Karpas-422 (cell line): Measurements from ENCODE around the gene ZNF362. TPM values are rescaled to one million over a fixed set of nuclear protein-coding genes. Genes with fewer than 3 reads are reported as not detected.

Experiments used
- DNase-seq: peaks from one replicate; pipeline ENCODE4 v3.0.0-alpha.2; 2015
- H2AFZ ChIP-seq: fragments of 200-600 bp; sonication (generic); 2 replicates; pipeline ENCODE4 v1.6.1; 2014; ENCODE audit warnings: antibody characterized with exemption, low read length, mixed read lengths
- H3K27ac ChIP-seq: fragments of 200-600 bp; sonication (generic); 2 replicates; pipeline ENCODE4 v1.5.1; 2014; ENCODE audit warnings: mild to moderate bottlenecking, low read length, moderate library complexity
- H3K27me3 ChIP-seq: fragments of 200-600 bp; sonication (generic); 2 replicates; pipeline ENCODE4 v1.6.1; 2014; ENCODE audit warnings: low read length, mixed read lengths
- H3K36me3 ChIP-seq: fragments of 200-600 bp; sonication (generic); 2 replicates; pipeline ENCODE4 v1.6.1; 2014; ENCODE audit warnings: low read length, mixed read lengths; ENCODE audit not compliant: insufficient read depth
- H3K4me1 ChIP-seq: fragments of 200-600 bp; sonication (generic); 2 replicates; pipeline ENCODE4 v1.6.1; 2014; ENCODE audit warnings: mild to moderate bottlenecking, low read length, mixed read lengths
- H3K4me2 ChIP-seq: fragments of 200-600 bp; sonication (generic); 2 replicates; pipeline ENCODE4 v1.6.1; 2014; ENCODE audit warnings: low read length, low read depth, mild to moderate bottlenecking; ENCODE audit not compliant: poor library complexity, severe bottlenecking
- H3K4me3 ChIP-seq: fragments of 200-600 bp; sonication (generic); 2 replicates; pipeline ENCODE4 v1.5.1; 2014; ENCODE audit warnings: mild to moderate bottlenecking, antibody characterized with exemption, low read length, mixed read lengths
- H3K79me2 ChIP-seq: fragments of 200-600 bp; sonication (generic); 2 replicates; pipeline ENCODE4 v1.6.1; 2014; ENCODE audit warnings: mild to moderate bottlenecking, low read length, mixed read lengths
- H3K9ac ChIP-seq: fragments of 200-600 bp; sonication (generic); 2 replicates; pipeline ENCODE4 v1.6.0; 2014; ENCODE audit warnings: low read length
- H3K9me2 ChIP-seq: fragments of 200-600 bp; sonication (generic), shearing (Covaris generic); replicated peaks from 2 replicates; pipeline ENCODE4 v1.6.0; 2014; ENCODE audit warnings: mild to moderate bottlenecking, low read length, moderate library complexity; ENCODE audit not compliant: insufficient read depth
- H3K9me3 ChIP-seq: fragments of 300-700, 200-600 bp; sonication (generic); 2 replicates; pipeline ENCODE4 v1.6.1; 2014; ENCODE audit warnings: low read length, mixed read lengths
- H4K20me1 ChIP-seq: fragments of 200-600 bp; sonication (generic); 2 replicates; pipeline ENCODE4 v1.6.1; 2014; ENCODE audit warnings: mild to moderate bottlenecking, antibody characterized with exemption, low read length, low read depth; ENCODE audit not compliant: insufficient read depth
- total RNA-seq: library from RNA; depleted of rRNA; stranded (reverse); fragments of >200 nt; shearing (Covaris generic); gene quantifications from 2 replicates; pipeline ENCODE4 v1.2.3, GENCODE V29; 2014; ENCODE audit warnings: low replicate concordance

Gene ZNF362
- total RNA-seq, 1 experiment from 2014 or later: 16.7 TPM

GRCh38 chr1:33322870-33323585, 66.7 kb downstream of the ZNF362 start:
- Histone ChIP-seq H3K9ac (no peak overlapping the region), H3K27me3 (no peaks in the 10 kb centered on the region), H3K27ac (no peak overlapping the region), H3K36me3 (peaks cover 27% of the 10 kb centered on the region; the same call in 1 of the 2 replicates), H3K9me2 (no peaks in the 10 kb centered on the region), H3K9me3 (no peaks in the 10 kb centered on the region), H3K4me2 (no peak overlapping the region), H3K79me2 (no peaks in the 10 kb centered on the region), H3K4me3 (no peak overlapping the region), H4K20me1 (peaks cover 8% of the 10 kb centered on the region; the same call in 1 of the 2 replicates), H3K4me1 (no peaks in the 10 kb centered on the region), H2AFZ (no peak overlapping the region)
- DNase-seq: no peak

DNA sequence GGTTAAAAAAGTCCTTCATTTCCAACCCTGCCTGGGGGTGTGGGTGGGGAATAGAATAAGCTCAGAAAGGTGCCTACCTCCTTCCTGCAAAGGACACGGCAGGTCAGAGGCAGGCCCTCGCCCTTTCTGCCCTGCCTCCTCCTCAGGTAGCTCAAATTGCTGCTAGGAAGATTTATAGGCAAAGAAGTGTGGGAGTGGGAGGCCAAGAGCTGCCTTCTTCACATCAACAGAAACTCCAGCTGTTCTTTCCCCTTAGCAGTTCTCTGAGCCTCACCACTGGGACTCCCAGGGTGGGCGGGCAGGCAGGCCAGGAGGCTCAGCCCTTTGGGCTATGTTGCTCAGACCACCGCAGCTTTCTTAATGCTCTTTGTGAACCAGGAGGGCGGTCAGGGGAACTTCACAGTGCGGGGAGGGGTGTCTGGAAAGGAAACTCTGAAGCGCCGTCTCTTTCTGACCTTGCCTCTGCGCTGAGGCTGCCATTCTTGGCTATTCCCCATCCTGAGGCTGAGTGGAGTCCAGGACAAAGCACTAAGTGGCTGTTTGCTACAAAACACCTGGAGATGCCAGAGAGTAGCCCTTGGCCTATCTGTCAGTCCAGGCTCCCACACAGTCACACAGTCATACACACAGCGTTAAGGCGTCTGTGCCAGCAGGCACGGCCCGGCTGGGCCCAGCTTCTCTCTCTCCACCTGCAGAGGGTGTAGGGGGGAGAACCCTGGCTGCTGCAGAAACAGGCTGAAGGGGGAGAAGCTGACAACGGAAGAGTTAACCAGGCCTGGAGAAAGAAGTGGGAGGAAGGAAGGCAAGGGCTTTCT, 67.6 kb downstream of the ZNF362 start:
- H3K9me3 ChIP-seq: no peaks in the 10 kb centered on the region
- H4K20me1 ChIP-seq: peaks cover 9% of the 10 kb centered on the region; the same call in 1 of the 2 replicates
- no peaks in the 10 kb centered on the region for H3K4me1 ChIP-seq
- no peak overlapping the region for H3K4me3 ChIP-seq
- H3K9ac ChIP-seq: no peak overlapping the region
- no peak overlapping the region for H3K4me2 ChIP-seq
- no peaks in the 10 kb centered on the region for H3K79me2 ChIP-seq
- H3K27me3 ChIP-seq: no peaks in the 10 kb centered on the region
- no peak overlapping the region for H2AFZ ChIP-seq
- H3K27ac ChIP-seq: no peak overlapping the region
- H3K9me2 ChIP-seq: no peaks in the 10 kb centered on the region
- no peak for DNase-seq
- H3K36me3 ChIP-seq: peaks cover 29% of the 10 kb centered on the region

DNA sequence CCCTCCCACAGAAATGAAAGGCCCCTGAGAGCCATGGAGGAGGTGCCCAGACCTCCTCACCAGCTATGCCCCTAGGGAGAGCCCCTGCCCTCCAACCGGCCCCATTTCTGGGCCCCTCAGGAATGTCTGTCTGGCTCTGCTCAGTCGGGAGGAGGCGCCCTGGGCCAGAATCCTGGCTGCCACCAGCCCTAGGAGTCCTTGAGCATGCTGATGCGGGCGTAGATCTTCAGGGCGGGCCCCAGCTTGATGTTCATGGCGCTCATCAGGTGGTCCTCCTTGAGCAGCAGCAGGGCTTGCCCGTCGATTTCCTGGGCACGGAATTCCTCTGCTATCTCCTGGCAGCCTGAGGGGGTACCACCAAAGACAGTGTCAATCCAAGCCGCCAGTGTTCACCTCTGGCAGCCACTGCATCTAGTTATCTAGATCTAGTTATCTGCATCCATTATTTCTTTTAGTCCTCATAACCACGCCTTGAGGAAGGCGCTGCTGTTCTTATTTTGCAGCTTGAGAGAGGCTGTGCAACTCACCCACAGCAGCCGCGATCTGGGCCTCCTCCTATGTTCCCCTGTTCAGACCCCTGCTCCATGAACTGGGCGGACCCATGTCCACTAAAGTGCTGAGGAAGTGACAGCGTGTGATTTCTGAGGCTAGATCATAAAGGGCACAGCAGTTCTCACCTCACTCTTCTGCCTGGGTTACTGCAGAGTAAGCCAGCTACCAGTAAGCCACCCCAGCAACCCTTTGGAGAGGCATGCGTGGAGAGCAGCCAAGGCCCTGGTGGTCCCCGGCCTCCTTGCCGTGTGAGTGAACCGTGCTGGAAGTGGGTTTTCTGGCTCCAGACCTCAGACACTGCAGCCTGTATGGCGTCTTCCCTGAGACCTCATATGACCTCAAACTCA, 68.6 kb downstream of the ZNF362 start:
- peaks cover 38% of the 10 kb centered on the region for H3K36me3 ChIP-seq
- no peak overlapping the region for H3K27ac ChIP-seq
- H4K20me1 ChIP-seq: peaks cover 12% of the 10 kb centered on the region; the same call in 1 of the 2 replicates

GRCh38 chr1:33326785-33327184, 70.5 kb downstream of the ZNF362 start:
- H3K4me1 ChIP-seq: no peaks in the 10 kb centered on the region
- no peaks in the 10 kb centered on the region for H3K9me3 ChIP-seq
- no peak for DNase-seq
- H3K4me3 ChIP-seq: no peak overlapping the region
- H3K27ac ChIP-seq: no peak overlapping the region
- H3K9me2 ChIP-seq: no peaks in the 10 kb centered on the region
- H3K9ac ChIP-seq: no peak overlapping the region
- H3K79me2 ChIP-seq: no peaks in the 10 kb centered on the region; the same call in 1 of the 2 replicates
- H2AFZ ChIP-seq: no peak overlapping the region
- peaks cover 38% of the 10 kb centered on the region for H3K36me3 ChIP-seq
- H4K20me1 ChIP-seq: peaks cover 14% of the 10 kb centered on the region; the same call in 1 of the 2 replicates
- H3K4me2 ChIP-seq: no peak overlapping the region
- H3K27me3 ChIP-seq: no peaks in the 10 kb centered on the region

More for the DNA sequence above, 68.6 kb downstream of the ZNF362 start:
- no peak overlapping the region for H3K4me2 ChIP-seq
- no peaks in the 10 kb centered on the region for H3K9me2 ChIP-seq
- no peaks in the 10 kb centered on the region for H3K9me3 ChIP-seq
- no peak overlapping the region for H2AFZ ChIP-seq
- H3K9ac ChIP-seq: no peak overlapping the region
- no peak overlapping the region for H3K4me3 ChIP-seq
- H3K27me3 ChIP-seq: no peaks in the 10 kb centered on the region
- H3K79me2 ChIP-seq: no peaks in the 10 kb centered on the region
- H3K4me1 ChIP-seq: no peaks in the 10 kb centered on the region
- no peak for DNase-seq

DNA sequence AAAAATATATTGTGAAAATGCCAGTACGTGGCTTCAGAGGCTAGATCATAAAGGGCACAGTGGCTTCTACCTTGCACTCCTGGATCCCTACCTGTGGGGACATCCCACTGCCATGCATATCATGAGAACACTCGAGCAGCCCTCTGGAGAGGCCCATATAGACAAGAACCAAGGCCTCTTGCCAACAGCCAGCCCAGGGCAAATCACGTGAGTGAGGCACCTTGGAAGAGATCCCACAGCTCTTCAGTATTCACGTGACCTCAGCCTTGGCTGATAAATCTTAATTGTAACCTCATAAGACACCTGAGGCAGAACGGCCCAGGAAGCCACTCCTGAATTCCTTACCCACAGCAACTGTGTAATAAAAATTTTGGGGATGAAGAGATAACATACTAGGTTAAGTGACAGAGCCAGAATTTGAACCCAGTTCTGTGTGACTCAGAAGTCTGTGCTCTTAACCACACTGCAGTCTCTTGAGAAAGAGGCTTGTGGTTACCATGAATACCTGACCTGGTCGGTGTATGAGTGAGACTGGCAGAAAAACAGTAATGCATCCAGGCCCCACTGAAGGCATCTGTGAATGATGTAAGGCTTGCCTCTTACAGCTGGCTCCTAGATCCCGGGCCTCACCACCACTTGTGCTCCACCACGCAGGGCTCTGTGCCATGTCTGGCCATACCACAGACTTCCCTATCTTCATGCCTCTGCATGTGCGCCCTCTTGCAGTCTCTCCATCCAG, 71.5 kb downstream of the ZNF362 start:
- Histone ChIP-seq H3K4me2 (no peak overlapping the region), H3K36me3 (peaks cover 38% of the 10 kb centered on the region), H3K4me1 (no peaks in the 10 kb centered on the region), H3K79me2 (peaks cover 4% of the 10 kb centered on the region; the same call in 1 of the 2 replicates), H4K20me1 (peaks cover 17% of the 10 kb centered on the region; the same call in 1 of the 2 replicates), H3K9me3 (no peaks in the 10 kb centered on the region), H3K27ac (no peak overlapping the region), H3K4me3 (no peak overlapping the region), H3K9me2 (no peaks in the 10 kb centered on the region), H3K27me3 (no peaks in the 10 kb centered on the region), H2AFZ (no peak overlapping the region), H3K9ac (no peak overlapping the region)
- no peak for DNase-seq

- Histone ChIP-seq H4K20me1 (peaks cover 14% of the 10 kb centered on the region; the same call in 1 of the 2 replicates), H3K27me3 (no peaks in the 10 kb centered on the region), H3K79me2 (peaks cover 13% of the 10 kb centered on the region), H3K4me2 (no peak overlapping the region), H3K4me1 (no peaks in the 10 kb centered on the region), H3K36me3 (peaks cover 34% of the 10 kb centered on the region), H2AFZ (no peak overlapping the region), H3K9me3 (no peaks in the 10 kb centered on the region), H3K9me2 (no peaks in the 10 kb centered on the region), H3K4me3 (no peak overlapping the region), H3K27ac (no peak overlapping the region), H3K9ac (no peak overlapping the region)
- no peak for DNase-seq
Measured at GRCh38 chr1:33328817-33329216, 72.5 kb downstream of the ZNF362 start.

DNA sequence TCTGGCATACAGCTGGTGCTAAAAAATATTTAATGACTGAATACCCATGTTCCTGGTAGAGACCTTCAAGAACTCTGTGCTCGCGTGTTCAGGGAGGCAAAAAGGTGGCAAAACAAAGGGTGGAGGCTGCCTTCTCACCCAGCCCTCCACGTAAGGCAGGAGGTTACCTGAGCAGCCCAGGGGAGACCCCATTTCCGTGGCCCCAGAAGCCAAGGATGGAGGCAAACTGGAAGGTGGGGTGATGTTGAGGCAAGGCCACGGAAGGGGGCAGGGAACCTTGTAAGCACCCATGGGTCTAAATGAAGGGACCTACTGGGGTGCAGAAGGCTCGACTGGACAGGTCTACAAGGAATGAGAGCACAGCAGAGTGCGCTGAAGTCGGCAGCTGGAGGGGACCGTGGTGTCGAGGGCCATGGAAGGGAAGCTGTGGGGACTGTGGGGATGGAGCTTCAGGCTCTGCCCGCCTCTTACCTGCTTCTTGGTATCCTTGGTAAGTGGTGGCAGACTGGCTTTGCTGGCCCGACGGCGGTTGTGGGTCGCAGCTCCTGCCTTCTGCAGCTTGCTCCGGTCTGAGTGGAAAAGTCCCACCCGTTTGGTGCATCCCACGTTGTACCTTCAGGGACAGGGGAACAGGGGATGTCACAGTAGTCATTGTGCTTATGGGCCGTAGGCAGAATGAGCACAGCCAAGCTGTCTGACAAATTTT, 73.5 kb downstream of the ZNF362 start:
- peaks cover 15% of the 10 kb centered on the region; the same call in 1 of the 2 replicates for H4K20me1 ChIP-seq
- H3K79me2 ChIP-seq: peaks cover 22% of the 10 kb centered on the region
- no peak for DNase-seq
- no peaks in the 10 kb centered on the region for H3K27me3 ChIP-seq
- no peaks in the 10 kb centered on the region for H3K4me1 ChIP-seq
- no peak overlapping the region for H3K4me2 ChIP-seq
- peaks cover 33% of the 10 kb centered on the region for H3K36me3 ChIP-seq
- no peaks in the 10 kb centered on the region for H3K9me2 ChIP-seq
- no peaks in the 10 kb centered on the region for H3K9me3 ChIP-seq
- H3K9ac ChIP-seq: no peak overlapping the region
- H3K27ac ChIP-seq: no peak overlapping the region
- H2AFZ ChIP-seq: no peak overlapping the region
- no peak overlapping the region for H3K4me3 ChIP-seq
